SK-N-SH treated with all-trans-retinoic acid at 6 μM for 48 hours (cell line): Measurements from ENCODE around the gene ZNF618.

Experiments
- ATAC-seq: fragments of 200-7000 bp; cut with Tn5 transposase; 3 replicates; pipeline ENCODE4 v1.9.1; 2020; ENCODE audit warnings: mild to moderate bottlenecking, moderate library complexity
- ARNTL ChIP-seq: fragments of 450-650 bp; formaldehyde crosslinking; IDR thresholded peaks from 2 replicates; pipeline ENCODE4 v1.5.0; 2020; ENCODE audit warnings: low read depth, mild to moderate bottlenecking, moderate library complexity, borderline replicate concordance
- BACH2 ChIP-seq: fragments of 250-450 bp; sonication (Bioruptor Pico); IDR thresholded peaks from 2 replicates; pipeline ENCODE4 v1.9.0; 2021; ENCODE audit warnings: mild to moderate bottlenecking, borderline replicate concordance
- CSDC2 ChIP-seq: fragments of 250-450 bp; sonication (Bioruptor Pico); IDR thresholded peaks from 2 replicates; pipeline ENCODE4 v1.5.0; 2020; ENCODE audit warnings: mild to moderate bottlenecking, moderate library complexity
- GLIS3 ChIP-seq: fragments of 250-450 bp; sonication (Bioruptor Pico); IDR thresholded peaks from 2 replicates; pipeline ENCODE4 v1.5.0; 2020; ENCODE audit warnings: mild to moderate bottlenecking, moderate library complexity
- ISL1 ChIP-seq: fragments of 250-450 bp; sonication (Bioruptor Pico); IDR thresholded peaks from 2 replicates; pipeline ENCODE4 v2.1.2; 2022; ENCODE audit warnings: mild to moderate bottlenecking, moderate library complexity
- OSR1 ChIP-seq: fragments of 250-450 bp; sonication (Bioruptor Pico); IDR thresholded peaks from 2 replicates; pipeline ENCODE4 v1.8.0; 2022; ENCODE audit warnings: moderate library complexity, mild to moderate bottlenecking, inconsistent platforms
- POU6F1 ChIP-seq: fragments of 250-450 bp; sonication (Bioruptor Pico); IDR thresholded peaks from 2 replicates; pipeline ENCODE4 v1.8.0; 2021; ENCODE audit warnings: low read depth, mild to moderate bottlenecking, moderate library complexity, borderline replicate concordance
- PPARA ChIP-seq: fragments of 250-450 bp; sonication (Bioruptor Pico); IDR thresholded peaks from 2 replicates; pipeline ENCODE4 v1.5.0; 2020; ENCODE audit warnings: mild to moderate bottlenecking, borderline replicate concordance
- RARB ChIP-seq: fragments of 250-450 bp; sonication (Bioruptor Pico); IDR thresholded peaks from 2 replicates; pipeline ENCODE4 v1.8.0; 2021; ENCODE audit warnings: mild to moderate bottlenecking, moderate library complexity
- SNAI2 ChIP-seq: fragments of 250-450 bp; sonication (Bioruptor Pico); IDR thresholded peaks from 2 replicates; pipeline ENCODE4 v1.5.0; 2020; ENCODE audit warnings: mild to moderate bottlenecking, moderate library complexity
- TCF4 ChIP-seq: fragments of 250-450 bp; sonication (Bioruptor Pico); IDR thresholded peaks from 2 replicates; pipeline ENCODE4 v1.8.0; 2021; ENCODE audit warnings: mild to moderate bottlenecking, moderate library complexity, borderline replicate concordance
- TOX ChIP-seq: fragments of 250-450 bp; sonication (Bioruptor Pico); IDR thresholded peaks from 2 replicates; pipeline ENCODE4 v1.8.0; 2021; ENCODE audit warnings: mild to moderate bottlenecking, moderate library complexity, borderline replicate concordance
- ZC3H10 ChIP-seq: fragments of 250-450 bp; sonication (Bioruptor Pico); IDR thresholded peaks from 2 replicates; pipeline ENCODE4 v1.5.1; 2021; ENCODE audit warnings: mild to moderate bottlenecking, moderate library complexity
- ZFP3 ChIP-seq: fragments of 250-450 bp; sonication (Bioruptor Pico); IDR thresholded peaks from 2 replicates; pipeline ENCODE4 v1.5.0; 2020; ENCODE audit warnings: mild to moderate bottlenecking, moderate library complexity
- ZFP30 ChIP-seq: fragments of 450-650 bp; formaldehyde crosslinking; IDR thresholded peaks from 2 replicates; pipeline ENCODE4 v1.5.0; 2022; ENCODE audit warnings: mild to moderate bottlenecking, moderate library complexity
- ZNF565 ChIP-seq: fragments of 450-650 bp; formaldehyde crosslinking; conservative IDR thresholded peaks from 2 replicates; pipeline ENCODE4 v1.5.0; 2020; ENCODE audit warnings: low read depth, mild to moderate bottlenecking, moderate library complexity
- ZNF70 ChIP-seq: fragments of 450-650 bp; formaldehyde crosslinking; IDR thresholded peaks from 2 replicates; pipeline ENCODE4 v1.5.0; 2020; ENCODE audit warnings: mild to moderate bottlenecking, moderate library complexity
- ZNF8 ChIP-seq: fragments of 450-650 bp; formaldehyde crosslinking; IDR thresholded peaks from 2 replicates; pipeline ENCODE4 v1.5.0; 2020; ENCODE audit warnings: mild to moderate bottlenecking, moderate library complexity
- TF ChIP-seq, protein P1 (sequence below): fragments of 250-450 bp; sonication (Bioruptor Pico); IDR thresholded peaks from 2 replicates; pipeline ENCODE4 v1.5.1; 2020; ENCODE audit warnings: low read depth, mild to moderate bottlenecking, moderate library complexity
- TF ChIP-seq, protein P2 (sequence below): fragments of 250-450 bp; sonication (Bioruptor Pico); IDR thresholded peaks from 2 replicates; pipeline ENCODE4 v1.5.0; 2020; ENCODE audit warnings: mild to moderate bottlenecking, moderate library complexity
- TF ChIP-seq, protein P3 (sequence below): fragments of 250-450 bp; sonication (Bioruptor Pico); IDR thresholded peaks from 2 replicates; pipeline ENCODE4 v1.5.1; 2021; ENCODE audit warnings: mild to moderate bottlenecking, moderate library complexity
- TF ChIP-seq, protein P4 (sequence below): fragments of 250-450 bp; sonication (Bioruptor Pico); IDR thresholded peaks from 2 replicates; pipeline ENCODE4 v1.8.0; 2020; ENCODE audit warnings: mild to moderate bottlenecking, moderate library complexity, borderline replicate concordance

ZNF618 gene

DNA sequence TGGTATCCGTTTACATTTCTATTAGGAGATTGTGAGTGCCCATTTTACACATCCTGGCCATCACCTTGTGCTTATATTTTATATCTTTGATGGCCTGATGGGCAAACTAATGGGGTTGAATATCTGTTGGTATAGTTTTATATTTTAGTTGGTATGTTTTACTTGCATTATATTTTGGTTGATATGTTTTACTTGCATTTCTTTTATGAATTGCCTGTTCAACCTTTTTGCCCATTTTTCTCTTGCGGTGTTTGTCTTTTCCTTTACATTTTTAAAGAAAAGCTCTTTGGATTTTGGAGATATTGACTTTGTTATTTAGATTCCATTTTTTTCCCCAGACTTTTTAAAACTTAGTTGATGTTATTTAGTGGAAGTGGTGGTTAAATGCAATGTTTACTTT is 14.6 kb downstream of the ZNF618 start:
- TF ChIP-seq, protein P1, sequence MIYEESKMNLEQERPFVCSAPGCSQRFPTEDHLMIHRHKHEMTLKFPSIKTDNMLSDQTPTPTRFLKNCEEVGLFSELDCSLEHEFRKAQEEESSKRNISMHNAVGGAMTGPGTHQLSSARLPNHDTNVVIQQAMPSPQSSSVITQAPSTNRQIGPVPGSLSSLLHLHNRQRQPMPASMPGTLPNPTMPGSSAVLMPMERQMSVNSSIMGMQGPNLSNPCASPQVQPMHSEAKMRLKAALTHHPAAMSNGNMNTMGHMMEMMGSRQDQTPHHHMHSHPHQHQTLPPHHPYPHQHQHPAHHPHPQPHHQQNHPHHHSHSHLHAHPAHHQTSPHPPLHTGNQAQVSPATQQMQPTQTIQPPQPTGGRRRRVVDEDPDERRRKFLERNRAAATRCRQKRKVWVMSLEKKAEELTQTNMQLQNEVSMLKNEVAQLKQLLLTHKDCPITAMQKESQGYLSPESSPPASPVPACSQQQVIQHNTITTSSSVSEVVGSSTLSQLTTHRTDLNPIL (CRISPR knock-in tag): no peak
- TF ChIP-seq SNAI2 (CRISPR knock-in tag): no peak
- TF ChIP-seq GLIS3: no peak
- no peak for TF ChIP-seq TOX (CRISPR knock-in tag)
- TF ChIP-seq ZFP30 (CRISPR knock-in tag): no peak
- no peak for TF ChIP-seq TCF4 (CRISPR knock-in tag)
- TF ChIP-seq, protein P2, sequence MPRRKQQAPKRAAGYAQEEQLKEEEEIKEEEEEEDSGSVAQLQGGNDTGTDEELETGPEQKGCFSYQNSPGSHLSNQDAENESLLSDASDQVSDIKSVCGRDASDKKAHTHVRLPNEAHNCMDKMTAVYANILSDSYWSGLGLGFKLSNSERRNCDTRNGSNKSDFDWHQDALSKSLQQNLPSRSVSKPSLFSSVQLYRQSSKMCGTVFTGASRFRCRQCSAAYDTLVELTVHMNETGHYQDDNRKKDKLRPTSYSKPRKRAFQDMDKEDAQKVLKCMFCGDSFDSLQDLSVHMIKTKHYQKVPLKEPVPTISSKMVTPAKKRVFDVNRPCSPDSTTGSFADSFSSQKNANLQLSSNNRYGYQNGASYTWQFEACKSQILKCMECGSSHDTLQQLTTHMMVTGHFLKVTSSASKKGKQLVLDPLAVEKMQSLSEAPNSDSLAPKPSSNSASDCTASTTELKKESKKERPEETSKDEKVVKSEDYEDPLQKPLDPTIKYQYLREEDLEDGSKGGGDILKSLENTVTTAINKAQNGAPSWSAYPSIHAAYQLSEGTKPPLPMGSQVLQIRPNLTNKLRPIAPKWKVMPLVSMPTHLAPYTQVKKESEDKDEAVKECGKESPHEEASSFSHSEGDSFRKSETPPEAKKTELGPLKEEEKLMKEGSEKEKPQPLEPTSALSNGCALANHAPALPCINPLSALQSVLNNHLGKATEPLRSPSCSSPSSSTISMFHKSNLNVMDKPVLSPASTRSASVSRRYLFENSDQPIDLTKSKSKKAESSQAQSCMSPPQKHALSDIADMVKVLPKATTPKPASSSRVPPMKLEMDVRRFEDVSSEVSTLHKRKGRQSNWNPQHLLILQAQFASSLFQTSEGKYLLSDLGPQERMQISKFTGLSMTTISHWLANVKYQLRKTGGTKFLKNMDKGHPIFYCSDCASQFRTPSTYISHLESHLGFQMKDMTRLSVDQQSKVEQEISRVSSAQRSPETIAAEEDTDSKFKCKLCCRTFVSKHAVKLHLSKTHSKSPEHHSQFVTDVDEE: no peak
- no peak for TF ChIP-seq ZNF70
- TF ChIP-seq CSDC2 (CRISPR knock-in tag): no peak
- TF ChIP-seq, protein P3, sequence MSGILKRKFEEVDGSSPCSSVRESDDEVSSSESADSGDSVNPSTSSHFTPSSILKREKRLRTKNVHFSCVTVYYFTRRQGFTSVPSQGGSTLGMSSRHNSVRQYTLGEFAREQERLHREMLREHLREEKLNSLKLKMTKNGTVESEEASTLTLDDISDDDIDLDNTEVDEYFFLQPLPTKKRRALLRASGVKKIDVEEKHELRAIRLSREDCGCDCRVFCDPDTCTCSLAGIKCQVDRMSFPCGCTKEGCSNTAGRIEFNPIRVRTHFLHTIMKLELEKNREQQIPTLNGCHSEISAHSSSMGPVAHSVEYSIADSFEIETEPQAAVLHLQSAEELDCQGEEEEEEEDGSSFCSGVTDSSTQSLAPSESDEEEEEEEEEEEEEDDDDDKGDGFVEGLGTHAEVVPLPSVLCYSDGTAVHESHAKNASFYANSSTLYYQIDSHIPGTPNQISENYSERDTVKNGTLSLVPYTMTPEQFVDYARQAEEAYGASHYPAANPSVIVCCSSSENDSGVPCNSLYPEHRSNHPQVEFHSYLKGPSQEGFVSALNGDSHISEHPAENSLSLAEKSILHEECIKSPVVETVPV: no peak
- TF ChIP-seq ARNTL (CRISPR knock-in tag): no peak
- no peak for TF ChIP-seq RARB (CRISPR knock-in tag)
- TF ChIP-seq ZNF565: no peak
- ATAC-seq: no peak

DNA sequence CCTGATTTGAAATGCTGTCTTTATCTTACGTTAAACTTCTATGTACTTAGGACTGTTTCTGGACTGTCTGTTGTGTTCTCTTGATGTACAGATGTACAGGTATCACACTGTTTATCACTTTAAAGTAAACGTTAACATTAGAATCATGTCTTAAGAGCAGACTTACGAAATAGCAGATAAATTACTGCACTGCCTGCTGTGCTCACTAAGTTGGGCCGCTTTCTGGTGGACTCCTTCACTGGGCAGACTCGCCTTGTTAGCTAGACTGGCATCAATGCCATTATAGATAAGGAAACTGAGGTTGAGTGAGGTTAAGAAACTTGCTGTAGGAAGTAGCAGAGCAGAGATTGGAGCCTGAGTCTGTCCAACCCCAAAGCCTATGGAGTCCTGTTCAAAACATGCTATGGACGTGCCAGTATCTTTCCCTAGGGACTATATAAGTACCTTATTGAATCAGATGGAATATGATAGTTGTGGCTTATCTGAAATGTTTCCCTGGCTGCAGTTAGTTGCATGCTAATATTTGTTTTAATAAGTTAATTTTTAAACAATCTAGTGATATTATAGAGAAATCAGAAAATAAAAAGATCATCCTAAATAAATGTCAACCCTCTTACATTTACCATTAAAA is 16.9 kb downstream of the ZNF618 start:
- ATAC-seq: no peak
- no peak for TF ChIP-seq ZFP3 (CRISPR knock-in tag)
- no peak for TF ChIP-seq ZFP30 (CRISPR knock-in tag)
- TF ChIP-seq, protein P1 (CRISPR knock-in tag): no peak
- TF ChIP-seq ZNF565: no peak
- TF ChIP-seq ZC3H10 (CRISPR knock-in tag): no peak
- TF ChIP-seq ARNTL (CRISPR knock-in tag): no peak
- TF ChIP-seq, protein P3: no peak
- TF ChIP-seq ZNF8: no peak
- TF ChIP-seq OSR1: no peak
- TF ChIP-seq, protein P4, sequence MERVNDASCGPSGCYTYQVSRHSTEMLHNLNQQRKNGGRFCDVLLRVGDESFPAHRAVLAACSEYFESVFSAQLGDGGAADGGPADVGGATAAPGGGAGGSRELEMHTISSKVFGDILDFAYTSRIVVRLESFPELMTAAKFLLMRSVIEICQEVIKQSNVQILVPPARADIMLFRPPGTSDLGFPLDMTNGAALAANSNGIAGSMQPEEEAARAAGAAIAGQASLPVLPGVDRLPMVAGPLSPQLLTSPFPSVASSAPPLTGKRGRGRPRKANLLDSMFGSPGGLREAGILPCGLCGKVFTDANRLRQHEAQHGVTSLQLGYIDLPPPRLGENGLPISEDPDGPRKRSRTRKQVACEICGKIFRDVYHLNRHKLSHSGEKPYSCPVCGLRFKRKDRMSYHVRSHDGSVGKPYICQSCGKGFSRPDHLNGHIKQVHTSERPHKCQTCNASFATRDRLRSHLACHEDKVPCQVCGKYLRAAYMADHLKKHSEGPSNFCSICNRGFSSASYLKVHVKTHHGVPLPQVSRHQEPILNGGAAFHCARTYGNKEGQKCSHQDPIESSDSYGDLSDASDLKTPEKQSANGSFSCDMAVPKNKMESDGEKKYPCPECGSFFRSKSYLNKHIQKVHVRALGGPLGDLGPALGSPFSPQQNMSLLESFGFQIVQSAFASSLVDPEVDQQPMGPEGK: no peak
- TF ChIP-seq BACH2: no peak
- no peak for TF ChIP-seq ISL1
- TF ChIP-seq POU6F1 (CRISPR knock-in tag): no peak
- TF ChIP-seq TOX (CRISPR knock-in tag): no peak
- no peak for TF ChIP-seq PPARA (CRISPR knock-in tag)
- no peak for TF ChIP-seq ZNF70
